Measurements from ENCODE around the gene PBX4.

Gene PBX4

DNA sequence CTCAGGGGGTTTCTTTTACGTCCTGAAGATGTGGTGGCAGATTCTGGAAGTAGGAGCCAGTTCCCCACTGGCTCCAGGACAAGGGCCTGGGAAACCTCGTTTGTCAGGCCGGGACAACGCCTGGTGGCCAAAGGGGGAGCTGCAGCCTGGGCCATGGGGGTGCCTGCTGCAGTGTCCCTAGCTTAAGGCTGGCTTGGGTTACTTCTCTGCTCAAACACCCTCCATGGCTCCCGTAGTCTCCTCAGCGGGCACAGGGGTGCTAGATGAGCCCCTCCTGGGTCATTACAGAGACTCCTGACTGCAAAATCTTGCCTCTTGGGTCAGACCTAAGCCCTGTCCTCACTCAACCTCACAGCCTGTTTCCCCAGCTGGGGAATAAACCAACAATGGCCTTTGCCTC is 65.7 kb downstream of the PBX4 start:
- Histone ChIP-seq H3K36me3 (ENCODE audit: control insufficient read depth, insufficient read depth, low read length) (no peaks in the 10 kb centered on the region), H3K9me3 (ENCODE audit: control insufficient read depth, insufficient read depth, low read depth, low read length) (no peaks in the 10 kb centered on the region), H3K9ac (ENCODE audit: low read length) (no peak overlapping the region), H3K4me1 (ENCODE audit: control insufficient read depth, insufficient read depth, low read length) (no peaks in the 10 kb centered on the region), H3K4me3 (ENCODE audit: low read depth, low read length) (no peak overlapping the region), H3K27ac (ENCODE audit: low read depth, low read length) (no peak overlapping the region), H3K27me3 (ENCODE audit: control insufficient read depth, insufficient read depth, low read length) (no peaks in the 10 kb centered on the region)

DNA sequence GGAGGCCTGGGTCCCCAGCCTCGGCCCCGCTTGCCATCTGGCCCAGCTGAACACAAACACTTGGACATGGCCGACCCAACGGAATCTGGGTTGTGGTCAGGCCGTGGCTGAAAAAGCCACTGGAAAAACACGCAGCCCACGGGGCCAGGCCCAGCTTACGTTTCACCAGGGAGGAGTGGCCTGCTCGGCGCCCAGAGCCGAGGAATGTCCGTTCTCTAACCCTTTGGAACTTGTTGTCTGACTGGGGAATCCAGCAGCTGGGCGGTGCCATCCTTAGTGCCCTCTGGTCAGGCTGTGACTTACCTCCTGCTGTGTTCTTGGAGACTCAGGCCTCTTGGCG is 66.7 kb downstream of the PBX4 start:
- Histone ChIP-seq H3K4me3 (ENCODE audit: low read depth, low read length) (no peak overlapping the region), H3K27me3 (ENCODE audit: control insufficient read depth, insufficient read depth, low read length) (no peaks in the 10 kb centered on the region), H3K9ac (ENCODE audit: low read length) (no peak overlapping the region), H3K9me3 (ENCODE audit: control insufficient read depth, insufficient read depth, low read depth, low read length) (no peaks in the 10 kb centered on the region), H3K4me1 (ENCODE audit: control insufficient read depth, insufficient read depth, low read length) (no peaks in the 10 kb centered on the region), H3K27ac (ENCODE audit: low read depth, low read length) (no peak overlapping the region), H3K36me3 (ENCODE audit: control insufficient read depth, insufficient read depth, low read length) (no peaks in the 10 kb centered on the region)

DNA sequence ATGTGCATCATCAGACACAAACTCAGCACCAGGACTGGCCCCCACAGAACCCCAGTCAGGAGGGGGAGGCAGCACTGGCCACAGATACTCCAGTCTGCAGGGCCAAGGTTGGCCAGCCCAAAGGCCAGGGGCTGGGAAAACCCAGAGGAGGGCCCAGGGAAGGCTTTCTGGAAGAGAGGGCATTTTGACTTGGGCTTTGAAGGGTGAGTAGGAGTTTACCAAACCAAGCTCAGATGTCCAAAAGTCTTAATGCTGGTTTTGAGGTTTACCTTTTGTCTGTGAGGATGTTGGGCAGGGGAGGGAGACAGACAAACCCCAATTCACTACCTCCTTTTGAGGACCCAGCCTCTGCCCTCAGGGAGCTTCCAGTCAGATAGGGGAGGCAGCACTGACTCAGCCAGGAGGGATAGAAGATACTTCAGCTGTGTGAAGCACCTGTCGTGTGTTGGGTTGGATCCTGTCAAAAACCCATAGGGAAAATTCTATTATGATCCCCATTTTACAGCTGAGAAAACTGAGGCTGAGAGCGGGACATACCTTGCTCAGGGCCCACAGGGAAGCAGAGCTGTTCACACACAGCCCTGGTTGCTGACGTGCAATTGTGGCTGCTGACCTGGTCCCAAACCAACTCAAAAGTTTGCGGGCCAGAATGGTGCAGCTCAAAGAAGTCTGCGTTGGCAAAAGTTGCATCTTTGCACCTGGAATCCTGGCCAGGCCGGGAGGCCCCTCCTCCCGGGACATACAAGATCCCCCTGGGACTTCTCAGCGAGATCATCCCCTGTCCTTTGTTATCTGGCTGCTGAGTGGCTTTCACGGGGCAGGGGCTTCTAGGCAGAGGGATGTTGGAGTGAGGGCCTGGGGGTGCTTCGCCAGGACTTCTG is 67.3 kb downstream of the PBX4 start:
- H3K9ac ChIP-seq (ENCODE audit: low read length), result no peak overlapping the region

DNA sequence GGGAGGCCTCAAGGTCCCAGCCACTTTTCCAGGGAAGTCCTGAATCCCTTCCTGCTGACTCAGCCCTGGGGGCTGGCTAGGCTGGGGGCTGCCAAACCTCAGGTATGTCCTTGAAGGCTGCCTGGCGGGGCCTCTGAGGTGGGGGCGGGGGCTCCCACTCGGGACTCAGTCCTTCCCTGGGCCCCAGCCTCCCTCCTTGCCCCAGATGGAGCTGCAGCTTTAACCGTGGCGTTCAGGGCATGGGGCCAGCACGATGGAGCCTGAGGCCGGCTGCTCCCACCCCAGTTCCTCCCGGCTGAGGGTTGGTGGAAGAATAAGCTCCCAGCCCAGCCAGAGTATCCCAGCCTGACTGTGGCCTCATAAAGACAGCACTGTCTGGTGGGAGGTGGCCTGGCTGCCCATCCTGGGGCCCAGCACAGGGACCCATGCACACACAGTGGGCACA is 68.0 kb downstream of the PBX4 start:
- no peaks in the 10 kb centered on the region for H3K9me3 ChIP-seq (ENCODE audit: control insufficient read depth, insufficient read depth, low read depth, low read length)
- no peaks in the 10 kb centered on the region for H3K36me3 ChIP-seq (ENCODE audit: control insufficient read depth, insufficient read depth, low read length)
- H3K9ac ChIP-seq (ENCODE audit: low read length), result no peak overlapping the region
- H3K27ac ChIP-seq (ENCODE audit: low read depth, low read length), result no peak overlapping the region
- no peaks in the 10 kb centered on the region for H3K4me1 ChIP-seq (ENCODE audit: control insufficient read depth, insufficient read depth, low read length)
- H3K27me3 ChIP-seq (ENCODE audit: control insufficient read depth, insufficient read depth, low read length), result no peaks in the 10 kb centered on the region
- no peak overlapping the region for H3K4me3 ChIP-seq (ENCODE audit: low read depth, low read length)

More for the DNA sequence above, 67.3 kb downstream of the PBX4 start:
- Histone ChIP-seq H3K9me3 (ENCODE audit: control insufficient read depth, insufficient read depth, low read depth, low read length) (no peaks in the 10 kb centered on the region), H3K4me1 (ENCODE audit: control insufficient read depth, insufficient read depth, low read length) (no peaks in the 10 kb centered on the region), H3K27me3 (ENCODE audit: control insufficient read depth, insufficient read depth, low read length) (no peaks in the 10 kb centered on the region), H3K4me3 (ENCODE audit: low read depth, low read length) (no peak overlapping the region), H3K27ac (ENCODE audit: low read depth, low read length) (no peak overlapping the region), H3K36me3 (ENCODE audit: control insufficient read depth, insufficient read depth, low read length) (no peaks in the 10 kb centered on the region)

DNA sequence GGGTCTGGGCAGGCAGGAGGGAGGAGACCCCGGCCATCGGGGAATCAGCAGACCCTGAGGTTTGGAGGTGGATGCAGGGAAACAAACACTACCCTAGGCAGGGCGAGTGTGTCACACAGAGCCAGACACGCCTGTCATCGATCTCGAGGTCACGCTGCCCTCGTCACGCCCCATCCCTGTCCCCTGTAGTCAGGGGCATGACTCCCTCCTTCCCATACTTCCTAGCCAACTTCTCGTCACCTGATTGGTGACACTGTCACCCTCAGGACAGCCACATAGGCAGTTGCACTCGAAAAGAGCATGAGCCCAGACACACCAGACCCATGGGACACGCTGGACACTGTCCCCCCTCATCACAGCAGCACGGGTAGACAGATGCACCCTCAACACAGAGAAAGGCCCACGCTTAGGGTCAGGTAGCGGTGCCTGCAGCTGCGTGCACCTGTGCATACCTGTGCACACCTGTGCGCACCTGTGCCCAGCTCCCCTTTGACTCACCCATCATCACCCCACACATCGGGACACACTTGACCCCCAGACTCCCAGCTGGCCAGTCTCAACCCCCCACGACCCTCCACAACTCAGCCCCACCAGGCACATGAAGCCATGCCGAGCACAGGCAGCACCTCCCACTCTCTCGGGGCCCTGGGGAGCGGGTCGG is 68.6 kb downstream of the PBX4 start:
- no peaks in the 10 kb centered on the region for H3K36me3 ChIP-seq (ENCODE audit: control insufficient read depth, insufficient read depth, low read length)
- H3K9me3 ChIP-seq (ENCODE audit: control insufficient read depth, insufficient read depth, low read depth, low read length), result no peaks in the 10 kb centered on the region
- no peak overlapping the region for H3K4me3 ChIP-seq (ENCODE audit: low read depth, low read length)
- no peaks in the 10 kb centered on the region for H3K4me1 ChIP-seq (ENCODE audit: control insufficient read depth, insufficient read depth, low read length)
- no peaks in the 10 kb centered on the region for H3K27me3 ChIP-seq (ENCODE audit: control insufficient read depth, insufficient read depth, low read length)
- no peak overlapping the region for H3K9ac ChIP-seq (ENCODE audit: low read length)
- no peak overlapping the region for H3K27ac ChIP-seq (ENCODE audit: low read depth, low read length)

- no peak overlapping the region for H3K27ac ChIP-seq (ENCODE audit: low read depth, low read length)
- H3K4me1 ChIP-seq (ENCODE audit: control insufficient read depth, insufficient read depth, low read length), result no peaks in the 10 kb centered on the region
- no peak overlapping the region for H3K4me3 ChIP-seq (ENCODE audit: low read depth, low read length)
- H3K36me3 ChIP-seq (ENCODE audit: control insufficient read depth, insufficient read depth, low read length), result no peaks in the 10 kb centered on the region
- no peaks in the 10 kb centered on the region for H3K9me3 ChIP-seq (ENCODE audit: control insufficient read depth, insufficient read depth, low read depth, low read length)
- H3K27me3 ChIP-seq (ENCODE audit: control insufficient read depth, insufficient read depth, low read length), result no peaks in the 10 kb centered on the region
- H3K9ac ChIP-seq (ENCODE audit: low read length), result no peak overlapping the region
These were observed 69.3 kb downstream of the PBX4 start for GRCh38 chr19:19548915-19549759.

- Histone ChIP-seq H3K27ac (ENCODE audit: low read depth, low read length) (no peak overlapping the region), H3K9me3 (ENCODE audit: control insufficient read depth, insufficient read depth, low read depth, low read length) (no peaks in the 10 kb centered on the region), H3K9ac (ENCODE audit: low read length) (no peak overlapping the region), H3K4me3 (ENCODE audit: low read depth, low read length) (no peak overlapping the region), H3K36me3 (ENCODE audit: control insufficient read depth, insufficient read depth, low read length) (no peaks in the 10 kb centered on the region), H3K27me3 (ENCODE audit: control insufficient read depth, insufficient read depth, low read length) (no peaks in the 10 kb centered on the region), H3K4me1 (ENCODE audit: control insufficient read depth, insufficient read depth, low read length) (no peaks in the 10 kb centered on the region)
These were observed 70.7 kb downstream of the PBX4 start for GRCh38 chr19:19547674-19548336.

GRCh38 chr19:19546751-19547162 is 71.7 kb downstream of the PBX4 start:
- Histone ChIP-seq H3K4me3 (ENCODE audit: low read depth, low read length) (no peak overlapping the region), H3K9ac (ENCODE audit: low read length) (no peak overlapping the region), H3K27ac (ENCODE audit: low read depth, low read length) (no peak overlapping the region), H3K9me3 (ENCODE audit: control insufficient read depth, insufficient read depth, low read depth, low read length) (no peaks in the 10 kb centered on the region), H3K4me1 (ENCODE audit: control insufficient read depth, insufficient read depth, low read length) (no peaks in the 10 kb centered on the region), H3K27me3 (ENCODE audit: control insufficient read depth, insufficient read depth, low read length) (no peaks in the 10 kb centered on the region), H3K36me3 (ENCODE audit: control insufficient read depth, insufficient read depth, low read length) (no peaks in the 10 kb centered on the region)

DNA sequence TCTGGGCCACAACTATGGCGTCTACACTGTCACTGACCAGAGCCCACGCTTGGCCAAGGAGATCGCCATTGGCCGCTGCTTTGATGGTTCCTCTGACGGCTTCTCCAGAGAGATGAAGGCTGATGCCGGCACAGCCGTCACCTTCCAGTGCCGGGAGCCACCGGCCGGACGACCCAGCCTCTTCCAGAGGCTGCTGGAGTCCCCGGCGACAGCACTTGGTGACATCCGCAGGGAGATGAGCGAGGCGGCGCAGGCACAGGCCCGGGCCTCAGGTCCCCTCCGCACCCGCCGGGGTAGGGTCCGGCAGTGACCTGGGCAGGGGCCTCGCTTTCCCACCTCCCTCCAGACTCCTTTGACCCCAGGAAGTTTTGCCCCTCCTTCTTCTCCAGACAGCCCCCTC is 72.8 kb downstream of the PBX4 start:
- no peak overlapping the region for H3K4me3 ChIP-seq (ENCODE audit: low read depth, low read length)
- no peaks in the 10 kb centered on the region for H3K9me3 ChIP-seq (ENCODE audit: control insufficient read depth, insufficient read depth, low read depth, low read length)

GRCh38 chr19:19544954-19545591 is 73.4 kb downstream of the PBX4 start:
- H3K9me3 ChIP-seq (ENCODE audit: control insufficient read depth, insufficient read depth, low read depth, low read length), result no peaks in the 10 kb centered on the region
- H3K4me3 ChIP-seq (ENCODE audit: low read depth, low read length), result no peak overlapping the region
- H3K27me3 ChIP-seq (ENCODE audit: control insufficient read depth, insufficient read depth, low read length), result peaks cover 7% of the 10 kb centered on the region
- H3K9ac ChIP-seq (ENCODE audit: low read length), result no peak overlapping the region
- no peak overlapping the region for H3K27ac ChIP-seq (ENCODE audit: low read depth, low read length)
- H3K36me3 ChIP-seq (ENCODE audit: control insufficient read depth, insufficient read depth, low read length), result no peaks in the 10 kb centered on the region
- peaks cover 2% of the 10 kb centered on the region; the same call in 1 of the 2 replicates for H3K4me1 ChIP-seq (ENCODE audit: control insufficient read depth, insufficient read depth, low read length)

More for the DNA sequence above, 72.8 kb downstream of the PBX4 start:
- no peak overlapping the region for H3K9ac ChIP-seq (ENCODE audit: low read length)
- no peak overlapping the region for H3K27ac ChIP-seq (ENCODE audit: low read depth, low read length)
- peaks cover 3% of the 10 kb centered on the region for H3K27me3 ChIP-seq (ENCODE audit: control insufficient read depth, insufficient read depth, low read length)
- H3K4me1 ChIP-seq (ENCODE audit: control insufficient read depth, insufficient read depth, low read length), result no peaks in the 10 kb centered on the region; the same call in 1 of the 2 replicates
- H3K36me3 ChIP-seq (ENCODE audit: control insufficient read depth, insufficient read depth, low read length), result no peaks in the 10 kb centered on the region
